AG04450 (cell line): ENCODE data around the gene SLC13A4. TPM values are rescaled to one million over a fixed set of nuclear protein-coding genes. Genes with fewer than 3 reads are reported as not detected.
A peak's percentile ranks its signal among the peaks of the same experiment; 100 is the strongest.

Source experiments
- CTCF ChIA-PET: fragments of 300-600, 350-600 bp; formaldehyde crosslinking; extraction: SDS; loops from one replicate; lab custom pipeline; 2022; ENCODE audit warnings: antibody characterized with exemption, inconsistent platforms; lab: Charles Lee
- POLR2A ChIA-PET: fragments of 350-600 bp; formaldehyde crosslinking; extraction: SDS; loops from one replicate; lab custom pipeline; 2021; ENCODE audit warnings: antibody characterized with exemption, inconsistent platforms; lab: Yijun Ruan, JAX
- DNase-seq: peaks from one replicate; pipeline ENCODE4 v3.0.0-alpha.2; 2011; ENCODE audit warnings: low read depth, low spot score
- H3K27ac ChIP-seq: one replicate; pipeline ENCODE4 v1.5.1; 2012; ENCODE audit warnings: low read depth, low read length, control low read depth
- H3K27me3 ChIP-seq: one replicate; pipeline ENCODE4 v1.6.0; 2012; ENCODE audit warnings: low read length; ENCODE audit not compliant: control insufficient read depth, insufficient read depth
- H3K4me3 ChIP-seq: 2 replicates; pipeline ENCODE4 v1.5.1; 2011; ENCODE audit warnings: mild to moderate bottlenecking, low read depth, low read length, control low read depth
- H3K9me3 ChIP-seq: 2 replicates; pipeline ENCODE4 v1.5.1; 2012; ENCODE audit warnings: low read length; ENCODE audit not compliant: control insufficient read depth, insufficient read depth
- polyA plus RNA-seq: library from polyadenylated mRNA; depleted of rRNA; stranded (reverse); fragments of >200 nt; gene quantifications from 2 replicates; pipeline ENCODE4 v1.2.3, GENCODE V29; 2011
- TF ChIP-seq, protein P1 (sequence below): IDR thresholded peaks from 2 replicates; pipeline ENCODE4 v1.5.1; 2011; ENCODE audit warnings: low read depth, low read length, control low read depth, inconsistent platforms

The SLC13A4 gene
- polyA plus RNA-seq, 1 experiment = 0.09 TPM

DNA sequence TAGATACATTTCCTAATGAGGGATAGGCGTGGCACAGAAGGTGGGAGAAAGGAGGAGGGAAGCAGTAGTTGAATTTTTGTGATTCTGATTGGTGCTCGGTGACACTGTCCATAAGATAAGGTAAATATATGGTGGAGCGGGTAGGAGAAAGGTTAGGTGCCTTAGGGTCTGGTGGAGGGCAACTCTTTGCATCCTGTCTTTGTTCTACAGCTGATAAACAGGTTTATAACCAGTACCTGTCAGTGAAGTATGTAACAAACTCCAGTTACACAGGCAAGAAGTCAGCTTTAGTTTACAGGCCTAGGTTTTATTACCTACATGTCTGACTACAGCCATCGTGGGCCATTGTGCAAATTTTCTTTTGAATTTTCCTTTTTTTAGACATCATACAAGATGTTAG lies 31.5 kb upstream of the SLC13A4 start:
- Histone ChIP-seq H3K4me3 (no peak overlapping the region), H3K9me3 (0 out of 2 replicates have a peak, but pooled peaks cover 4% of the 10 kb centered on the region), H3K27ac (no peak overlapping the region), H3K27me3 (no peaks in the 10 kb centered on the region)
- DNase-seq = no peak
- POLR2A ChIA-PET = no interaction called here
- CTCF ChIA-PET = no interaction called here
- TF ChIP-seq, protein P1, sequence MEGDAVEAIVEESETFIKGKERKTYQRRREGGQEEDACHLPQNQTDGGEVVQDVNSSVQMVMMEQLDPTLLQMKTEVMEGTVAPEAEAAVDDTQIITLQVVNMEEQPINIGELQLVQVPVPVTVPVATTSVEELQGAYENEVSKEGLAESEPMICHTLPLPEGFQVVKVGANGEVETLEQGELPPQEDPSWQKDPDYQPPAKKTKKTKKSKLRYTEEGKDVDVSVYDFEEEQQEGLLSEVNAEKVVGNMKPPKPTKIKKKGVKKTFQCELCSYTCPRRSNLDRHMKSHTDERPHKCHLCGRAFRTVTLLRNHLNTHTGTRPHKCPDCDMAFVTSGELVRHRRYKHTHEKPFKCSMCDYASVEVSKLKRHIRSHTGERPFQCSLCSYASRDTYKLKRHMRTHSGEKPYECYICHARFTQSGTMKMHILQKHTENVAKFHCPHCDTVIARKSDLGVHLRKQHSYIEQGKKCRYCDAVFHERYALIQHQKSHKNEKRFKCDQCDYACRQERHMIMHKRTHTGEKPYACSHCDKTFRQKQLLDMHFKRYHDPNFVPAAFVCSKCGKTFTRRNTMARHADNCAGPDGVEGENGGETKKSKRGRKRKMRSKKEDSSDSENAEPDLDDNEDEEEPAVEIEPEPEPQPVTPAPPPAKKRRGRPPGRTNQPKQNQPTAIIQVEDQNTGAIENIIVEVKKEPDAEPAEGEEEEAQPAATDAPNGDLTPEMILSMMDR = no peak

DNA sequence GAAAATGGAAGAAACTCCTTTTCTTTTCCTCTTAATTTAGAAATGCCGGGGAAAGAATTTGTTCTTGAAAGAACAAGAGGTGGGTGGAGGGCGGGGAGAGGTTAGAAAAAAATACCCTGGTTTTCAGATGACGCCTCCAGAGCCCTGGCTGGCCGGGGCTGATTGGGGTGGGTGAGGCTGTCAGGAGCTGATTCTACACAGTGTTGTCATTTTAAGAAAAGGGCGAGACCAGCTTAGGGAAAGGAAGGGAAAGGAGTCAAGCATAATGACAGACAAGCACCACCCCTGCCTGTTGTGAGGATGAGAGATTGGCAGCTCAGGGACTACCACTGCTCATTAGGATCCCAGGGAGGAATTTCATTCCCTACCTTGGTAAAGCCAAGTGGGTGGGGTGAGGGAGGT lies 30.5 kb upstream of the SLC13A4 start:
- no peaks in the 10 kb centered on the region for H3K27me3 ChIP-seq
- H3K4me3 ChIP-seq = no peak overlapping the region
- TF ChIP-seq, protein P1 = no peak
- CTCF ChIA-PET = no interaction called here
- H3K9me3 ChIP-seq = 0 out of 2 replicates have a peak, but pooled peaks cover 4% of the 10 kb centered on the region
- POLR2A ChIA-PET = interaction anchor here (0.6 kb wide), 1 partner anchor 1199 kb away, joined by 12 read pairs; no protein-coding TSS in a partner anchor
- no peak for DNase-seq
- peak overlapping the region; percentile 52 for H3K27ac ChIP-seq

DNA sequence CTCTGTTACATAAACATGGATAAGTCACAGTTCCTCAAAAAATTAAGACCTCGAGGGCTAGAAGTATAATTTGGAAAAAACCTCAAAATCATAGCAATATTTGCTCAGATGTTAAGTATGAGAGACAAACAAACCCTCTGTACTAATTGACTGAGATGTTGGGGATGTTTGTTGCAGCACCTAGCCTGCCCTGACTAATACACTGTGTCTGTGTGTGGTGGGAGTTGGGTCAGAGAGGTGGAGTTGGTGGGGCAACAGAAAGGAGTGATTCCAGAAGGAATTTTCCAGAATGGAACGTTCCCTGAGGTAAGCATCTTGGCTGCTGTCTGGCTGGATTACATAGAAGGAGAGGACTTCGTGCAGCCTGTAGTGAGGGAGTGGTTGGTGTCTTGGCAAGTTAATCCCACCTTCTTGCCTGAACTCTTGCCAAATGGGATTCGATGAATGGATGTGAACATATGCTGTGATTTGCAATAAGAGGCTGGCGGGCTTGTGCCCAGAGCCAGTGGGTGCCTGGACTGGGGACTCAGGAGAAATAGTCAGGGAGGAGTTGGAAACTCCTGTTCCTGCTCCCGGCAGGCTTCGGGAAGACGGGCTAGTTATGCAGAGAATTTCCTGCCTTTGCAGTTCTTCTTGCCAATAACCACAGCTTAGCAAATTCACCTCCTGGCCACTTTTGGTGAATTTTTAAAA lies 29.9 kb upstream of the SLC13A4 start:
- no peak for DNase-seq
- no peak overlapping the region for H3K4me3 ChIP-seq
- POLR2A ChIA-PET = no interaction called here
- H3K9me3 ChIP-seq = 0 out of 2 replicates have a peak, but pooled peaks cover 4% of the 10 kb centered on the region
- no peaks in the 10 kb centered on the region for H3K27me3 ChIP-seq
- peak overlapping the region; percentile 52 for H3K27ac ChIP-seq
- TF ChIP-seq, protein P1 = no peak
- CTCF ChIA-PET = interaction anchor here (0.6 kb wide), 1 partner anchor 727 kb away, joined by 3 read pairs; no protein-coding TSS in a partner anchor

DNA sequence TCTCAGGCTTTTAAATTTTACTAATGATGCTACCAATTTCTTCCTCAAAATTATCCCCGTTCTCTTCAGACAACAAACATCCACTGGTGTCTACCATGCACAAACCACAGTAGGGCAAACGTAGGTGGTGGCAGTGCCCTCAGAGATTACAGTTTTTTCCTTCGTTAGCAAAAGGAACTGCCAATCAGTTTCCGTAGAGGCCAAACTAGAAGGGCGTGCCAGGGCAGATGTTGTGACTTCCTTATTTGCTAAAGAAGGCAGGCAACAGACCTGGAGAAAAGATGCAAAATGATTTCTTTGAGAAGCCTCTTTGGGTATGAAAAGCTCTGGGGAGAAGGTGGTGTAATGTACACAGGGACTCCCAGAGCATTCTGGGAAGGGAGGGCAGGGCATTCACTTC lies 28.2 kb upstream of the SLC13A4 start:
- Histone ChIP-seq H3K27me3 (no peaks in the 10 kb centered on the region), H3K27ac (no peak overlapping the region), H3K4me3 (no peak overlapping the region), H3K9me3 (0 out of 2 replicates have a peak, but pooled peaks cover 4% of the 10 kb centered on the region)
- ChIA-PET CTCF (no interaction called here), POLR2A (no interaction called here)
- TF ChIP-seq, protein P1 = no peak
- DNase-seq = no peak

DNA sequence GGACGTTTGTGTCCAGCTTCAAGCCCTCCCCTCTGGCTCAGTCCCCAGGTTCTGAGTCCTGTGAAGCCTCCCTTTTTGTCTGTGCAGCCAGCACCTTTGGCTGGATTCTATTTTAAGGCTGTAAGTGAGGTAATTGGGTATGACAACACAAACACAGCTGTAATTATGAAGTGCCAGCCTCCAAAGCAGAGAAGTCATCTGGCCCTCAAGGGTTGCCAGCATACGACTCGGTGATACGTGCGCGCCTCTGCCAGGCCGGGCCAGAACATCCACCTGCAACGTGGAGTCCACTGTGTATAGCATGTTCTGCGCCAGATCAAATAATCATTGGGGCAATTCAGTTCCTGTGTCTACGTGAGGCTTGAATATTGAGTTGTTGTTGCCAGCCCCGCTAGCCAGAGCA lies 27.4 kb upstream of the SLC13A4 start:
- Histone ChIP-seq H3K9me3 (0 out of 2 replicates have a peak, but pooled peaks cover 4% of the 10 kb centered on the region), H3K4me3 (no peak overlapping the region), H3K27me3 (no peaks in the 10 kb centered on the region), H3K27ac (no peak overlapping the region)
- TF ChIP-seq, protein P1 = no peak
- ChIA-PET CTCF (no interaction called here), POLR2A (no interaction called here)
- no peak for DNase-seq
